GM12891 (cell line): ENCODE results near the gene MS4A15.
"Not testable (repeated sequence)": the region's sequence is repeated elsewhere in the genome, so short reads cannot be mapped to it uniquely, and the experiment has no call there.

Source experiments
- POLR2A ChIP-seq: IDR thresholded peaks from 2 replicates; pipeline ENCODE4 v1.6.1; 2011; ENCODE audit warnings: low read depth, low read length, control low read depth
- POLR2AphosphoS5 ChIP-seq: IDR thresholded peaks from 2 replicates; pipeline ENCODE4 v1.6.1; 2011; ENCODE audit warnings: low read depth, low read length, control low read depth
- POU2F2 ChIP-seq: IDR thresholded peaks from 2 replicates; pipeline ENCODE4 v1.6.1; 2011; ENCODE audit warnings: low read depth, mild to moderate bottlenecking, control low read depth, low read length, moderate library complexity
- SPI1 ChIP-seq: IDR thresholded peaks from 2 replicates; pipeline ENCODE4 v1.6.1; 2011; ENCODE audit warnings: low read depth, low read length, control low read depth
- TAF1 ChIP-seq: IDR thresholded peaks from 2 replicates; pipeline ENCODE4 v1.6.1; 2011; ENCODE audit warnings: low read depth, low read length, control low read depth

DNA sequence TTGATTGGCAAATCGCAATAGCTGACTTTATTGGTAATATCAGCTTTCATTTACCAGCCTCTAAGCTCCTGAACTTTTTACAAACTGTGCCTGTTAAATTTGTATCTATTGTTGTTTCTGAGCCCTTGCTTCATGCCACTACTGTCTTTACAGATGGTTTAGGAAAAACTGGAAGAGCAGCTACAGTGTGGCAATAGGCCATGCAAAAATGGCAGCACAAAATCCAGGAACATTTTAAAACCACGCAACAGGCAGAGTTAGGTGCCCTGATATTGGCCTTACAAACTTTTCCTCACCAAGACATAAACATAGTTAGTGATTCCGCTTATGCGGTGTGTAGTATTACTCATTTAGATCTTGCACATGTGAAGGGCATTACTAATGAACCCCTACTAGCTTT, 2.0 kb downstream of the MS4A15 start:
- not testable (repeated sequence) for TF ChIP-seq POLR2A, POLR2AphosphoS5, TAF1, SPI1, POU2F2
